HCT116 (cell line): ENCODE data around the gene VEPH1. TPM values are rescaled to one million over a fixed set of nuclear protein-coding genes. Genes with fewer than 3 reads are reported as not detected.

Experiments
- ATAC-seq: fragments of 200-7000 bp; cut with Tn5 transposase; 2 replicates; pipeline ENCODE4 v1.9.1; 2020; ENCODE audit warnings: mild to moderate bottlenecking, moderate library complexity
- BruUV-seq: library from RNA; stranded (reverse); fragments of 400-500 nt; replicated peaks from 2 replicates; lab custom pipeline; 2021; lab: Mats Ljungman, UMichigan
- CTCF ChIA-PET: fragments of 300-600 bp; sonication (Branson Sonifier 250); formaldehyde crosslinking; loops from one replicate; lab custom pipeline; 2021; ENCODE audit warnings: antibody characterized with exemption; lab: Charles Lee
- POLR2A ChIA-PET: fragments of 300-600, 350-600 bp; sonication (Branson Sonifier 250); formaldehyde crosslinking; loops from one replicate; lab custom pipeline; 2021; ENCODE audit warnings: antibody characterized with exemption; lab: Charles Lee
- RAD21 ChIA-PET, 2 experiments: fragments of 300-600 bp; sonication (Branson Sonifier 250); formaldehyde crosslinking; loops; one replicate each; lab custom pipeline; 2023; ENCODE audit warnings: low total read pairs in 2 of 2; ENCODE audit not compliant: uncharacterized antibody in 2 of 2, unreplicated experiment in 2 of 2, low non-redundant PET in 1 of 2; lab: Charles Lee
- DNase-seq: peaks from one replicate; pipeline ENCODE4 v3.0.0-alpha.2; 2010; ENCODE audit warnings: low read depth, low spot score
- H2AFZ ChIP-seq: fragments of 200-600 bp; shearing (Covaris generic), sonication (generic); 2 replicates; pipeline ENCODE4 v1.6.1; 2017; ENCODE audit warnings: low read depth, mixed run types, mixed read lengths, antibody characterized with exemption, low read length; ENCODE audit not compliant: poor library complexity, severe bottlenecking
- H3K27ac ChIP-seq: 2 replicates; pipeline ENCODE4 v1.5.1; 2012; ENCODE audit warnings: low read depth, low read length
- H3K27me3 ChIP-seq: fragments of 200-600 bp; sonication (generic); 2 replicates; pipeline ENCODE4 v1.6.1; 2016; ENCODE audit warnings: mixed run types, low read length, mixed read lengths; ENCODE audit not compliant: insufficient read depth
- H3K36me3 ChIP-seq, 2 experiments: fragments of 200-500 bp in 1 of 2; fragments of 200-600 bp in 1 of 2; sonication (Bioruptor generic) in 1 of 2; sonication (generic) in 1 of 2; 2 replicates each; pipeline versions ENCODE4 v1.5.1 to v1.6.1; 2014 to 2016; ENCODE audit warnings: low read length in 2 of 2, inconsistent platforms in 1 of 2, mixed read lengths in 1 of 2, mixed run types in 1 of 2; ENCODE audit not compliant: insufficient read depth in 2 of 2, control insufficient read depth in 1 of 2
- H3K4me1 ChIP-seq, 2 experiments: fragments of 200-600 bp in 1 of 2; sonication (generic) in 1 of 2; 2 replicates each; pipeline versions ENCODE4 v1.5.1 to v1.6.1; 2012 to 2017; ENCODE audit warnings: low read length in 2 of 2, inconsistent platforms in 1 of 2, mild to moderate bottlenecking in 1 of 2, mixed read lengths in 1 of 2, mixed run types in 1 of 2, moderate library complexity in 1 of 2; ENCODE audit not compliant: insufficient read depth in 2 of 2, control insufficient read depth in 1 of 2
- H3K4me2 ChIP-seq: fragments of 200-600 bp; sonication (generic); 2 replicates; pipeline ENCODE4 v1.6.1; 2017; ENCODE audit warnings: mixed run types, low read length, mixed read lengths
- H3K4me3 ChIP-seq, 2 experiments: fragments of 200-600 bp in 1 of 2; sonication (generic) in 1 of 2; replicated peaks in 1 of 2; 2 replicates each; pipeline ENCODE4 v1.5.1; 2011 to 2016; ENCODE audit warnings: low read length in 2 of 2, control low read depth in 1 of 2, low read depth in 1 of 2, mild to moderate bottlenecking in 1 of 2, mixed read lengths in 1 of 2, mixed run types in 1 of 2
- H3K79me2 ChIP-seq: fragments of 200-600 bp; sonication (generic); 2 replicates; pipeline ENCODE4 v1.6.1; 2017; ENCODE audit warnings: mild to moderate bottlenecking, mixed run types, low read length, moderate library complexity, mixed read lengths; ENCODE audit not compliant: insufficient read depth
- H3K9ac ChIP-seq: fragments of 200-600 bp; sonication (generic); 2 replicates; pipeline ENCODE4 v1.6.1; 2016; ENCODE audit warnings: low read length, mixed read lengths
- H3K9me2 ChIP-seq: fragments of 200-600 bp; sonication (generic), shearing (Covaris generic); 2 replicates; pipeline ENCODE4 v1.6.1; 2017; ENCODE audit warnings: mixed run types, mild to moderate bottlenecking, moderate library complexity; ENCODE audit not compliant: insufficient read depth
- H3K9me3 ChIP-seq, 2 experiments: fragments of 200-500 bp in 1 of 2; fragments of 200-600 bp in 1 of 2; sonication (Bioruptor generic) in 1 of 2; sonication (generic) in 1 of 2; 2 replicates each; pipeline ENCODE4 v1.6.1; 2014 to 2017; ENCODE audit warnings: low read length in 2 of 2, mixed read lengths in 2 of 2, inconsistent platforms in 1 of 2, low read depth in 1 of 2, mild to moderate bottlenecking in 1 of 2, mixed run types in 1 of 2, moderate library complexity in 1 of 2; ENCODE audit not compliant: control insufficient read depth in 1 of 2, insufficient read depth in 1 of 2
- H4K20me1 ChIP-seq: fragments of 200-600 bp; sonication (generic), shearing (Covaris generic); 2 replicates; pipeline ENCODE4 v1.6.1; 2017; ENCODE audit warnings: mixed run types, mild to moderate bottlenecking, moderate library complexity; ENCODE audit not compliant: insufficient read depth
- ELF1 ChIP-seq: IDR thresholded peaks from 2 replicates; pipeline ENCODE4 v1.6.1; 2012; ENCODE audit warnings: low read depth, borderline replicate concordance
- EZH2 ChIP-seq: fragments of 200-600 bp; sonication (generic); IDR thresholded peaks from 2 replicates; pipeline ENCODE4 v1.6.1; 2017; ENCODE audit warnings: antibody characterized with exemption, mixed run types
- EZH2phosphoT487 ChIP-seq: fragments of 200-600 bp; IDR thresholded peaks from 2 replicates; pipeline ENCODE4 v1.6.1; 2018; ENCODE audit warnings: antibody characterized with exemption, borderline replicate concordance
- POLR2A ChIP-seq: IDR thresholded peaks from 2 replicates; pipeline ENCODE4 v1.7.0; 2011; ENCODE audit warnings: borderline replicate concordance; ENCODE audit not compliant: insufficient read depth, insufficient read length; ENCODE audit errors: extremely low read depth
- POLR2AphosphoS5 ChIP-seq: IDR thresholded peaks from 2 replicates; pipeline ENCODE4 v1.6.1; 2011; ENCODE audit warnings: mild to moderate bottlenecking, low read depth, low read length, moderate library complexity
- RAD21 ChIP-seq: IDR thresholded peaks from 2 replicates; pipeline ENCODE4 v1.6.1; 2012; ENCODE audit warnings: low read depth, mild to moderate bottlenecking
- SRF ChIP-seq: IDR thresholded peaks from 2 replicates; pipeline ENCODE4 v1.6.1; 2012; ENCODE audit warnings: low read depth
- TCF7L2 ChIP-seq: IDR thresholded peaks from 2 replicates; pipeline ENCODE4 v1.7.0; 2011; ENCODE audit warnings: borderline replicate concordance, inconsistent platforms; ENCODE audit not compliant: insufficient read depth, insufficient read length; ENCODE audit errors: extremely low read depth
- YY1 ChIP-seq: IDR thresholded peaks from 2 replicates; pipeline ENCODE4 v1.6.1; 2011; ENCODE audit warnings: low read length, low read depth, moderate library complexity, mild to moderate bottlenecking; ENCODE audit not compliant: insufficient replicate concordance; ENCODE audit errors: extremely low read depth
- ZFX ChIP-seq: fragments of 450-650 bp; IDR thresholded peaks from 2 replicates; pipeline ENCODE4 v1.6.1; 2017
- ZNF274 ChIP-seq: fragments of 200-500 bp; sonication (Bioruptor generic); IDR thresholded peaks from 2 replicates; pipeline ENCODE4 v1.6.1; 2014; ENCODE audit warnings: mild to moderate bottlenecking, low read depth, low read length, inconsistent platforms
- intact Hi-C: fragments of 100-400 bp; cut with micrococcal nuclease; formaldehyde crosslinking; loops from 2 replicates; pipeline ENCODE4 v1.10.0; 2022
- total RNA-seq: library from RNA; stranded (reverse); gene quantifications from one replicate; pipeline ENCODE4 v1.2.1, GENCODE V29; 2021; ENCODE audit not compliant: unreplicated experiment
- TF ChIP-seq, protein P1 (sequence below): IDR thresholded peaks from 2 replicates; pipeline ENCODE4 v1.6.1; 2011; ENCODE audit warnings: mild to moderate bottlenecking, low read length, moderate library complexity; ENCODE audit not compliant: insufficient replicate concordance; ENCODE audit errors: extremely low read depth
- TF ChIP-seq, protein P2 (sequence below), 3 experiments: fragments of 200-600 bp in 1 of 3; sonication (generic) in 1 of 3; IDR thresholded peaks in 2 of 3; conservative IDR thresholded peaks in 1 of 3; 2 replicates each; pipeline ENCODE4 v1.5.1; 2012 to 2017; ENCODE audit warnings: low read depth in 2 of 3, low read length in 2 of 3, antibody characterized with exemption in 1 of 3, borderline replicate concordance in 1 of 3, control low read depth in 1 of 3, mild to moderate bottlenecking in 1 of 3, mixed read lengths in 1 of 3, mixed run types in 1 of 3, moderate library complexity in 1 of 3; ENCODE audit not compliant: insufficient read depth in 1 of 3

VEPH1 gene
- total RNA-seq, 1 experiment from 2014 or later = 4.9 TPM

DNA sequence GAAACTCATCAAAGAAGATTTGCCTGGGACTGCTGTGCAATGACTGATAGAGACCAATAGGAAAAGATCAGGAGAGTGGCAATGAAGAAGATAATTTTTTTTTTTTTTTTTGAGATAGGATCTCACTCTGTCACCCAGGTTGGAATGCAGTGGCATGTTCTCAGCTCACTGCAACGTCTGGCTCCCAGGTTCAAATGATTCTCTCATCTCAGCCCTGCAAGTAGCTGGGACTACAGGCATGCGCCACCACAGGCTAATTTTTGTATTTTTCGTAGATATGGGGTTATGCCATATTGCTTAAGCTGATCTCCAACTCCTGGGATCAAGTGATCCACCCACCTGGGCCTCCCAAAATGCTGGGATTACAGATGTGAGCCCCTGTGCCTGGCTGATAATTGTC, 226.4 kb downstream of the VEPH1 start:
- intact Hi-C loops = no loop called here
- H3K36me3 ChIP-seq = no peaks in the 10 kb centered on the region
- CTCF ChIA-PET = no interaction called here
- RAD21 ChIA-PET = no interaction called here
- H2AFZ ChIP-seq = no peak overlapping the region
- no peak overlapping the region for H3K9ac ChIP-seq
- ATAC-seq = no peak
- no peaks in the 10 kb centered on the region for H3K79me2 ChIP-seq
- POLR2A ChIA-PET = no interaction called here
- no TSS peak for BruUV-seq
- no peak for DNase-seq
- no peaks in the 10 kb centered on the region for H3K27me3 ChIP-seq
- H3K9me3 ChIP-seq = no peaks in the 10 kb centered on the region
- H3K9me2 ChIP-seq = no peaks in the 10 kb centered on the region
- TF ChIP-seq TCF7L2 (no peak), YY1 (no peak), ZNF274 (no peak), POLR2AphosphoS5 (no peak), ZFX (no peak), EZH2phosphoT487 (no peak), ELF1 (no peak), SRF (no peak), POLR2A (no peak), EZH2 (no peak), RAD21 (no peak)
- TF ChIP-seq, protein P1, sequence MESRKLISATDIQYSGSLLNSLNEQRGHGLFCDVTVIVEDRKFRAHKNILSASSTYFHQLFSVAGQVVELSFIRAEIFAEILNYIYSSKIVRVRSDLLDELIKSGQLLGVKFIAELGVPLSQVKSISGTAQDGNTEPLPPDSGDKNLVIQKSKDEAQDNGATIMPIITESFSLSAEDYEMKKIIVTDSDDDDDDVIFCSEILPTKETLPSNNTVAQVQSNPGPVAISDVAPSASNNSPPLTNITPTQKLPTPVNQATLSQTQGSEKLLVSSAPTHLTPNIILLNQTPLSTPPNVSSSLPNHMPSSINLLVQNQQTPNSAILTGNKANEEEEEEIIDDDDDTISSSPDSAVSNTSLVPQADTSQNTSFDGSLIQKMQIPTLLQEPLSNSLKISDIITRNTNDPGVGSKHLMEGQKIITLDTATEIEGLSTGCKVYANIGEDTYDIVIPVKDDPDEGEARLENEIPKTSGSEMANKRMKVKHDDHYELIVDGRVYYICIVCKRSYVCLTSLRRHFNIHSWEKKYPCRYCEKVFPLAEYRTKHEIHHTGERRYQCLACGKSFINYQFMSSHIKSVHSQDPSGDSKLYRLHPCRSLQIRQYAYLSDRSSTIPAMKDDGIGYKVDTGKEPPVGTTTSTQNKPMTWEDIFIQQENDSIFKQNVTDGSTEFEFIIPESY = no peak
- TF ChIP-seq, protein P2, sequence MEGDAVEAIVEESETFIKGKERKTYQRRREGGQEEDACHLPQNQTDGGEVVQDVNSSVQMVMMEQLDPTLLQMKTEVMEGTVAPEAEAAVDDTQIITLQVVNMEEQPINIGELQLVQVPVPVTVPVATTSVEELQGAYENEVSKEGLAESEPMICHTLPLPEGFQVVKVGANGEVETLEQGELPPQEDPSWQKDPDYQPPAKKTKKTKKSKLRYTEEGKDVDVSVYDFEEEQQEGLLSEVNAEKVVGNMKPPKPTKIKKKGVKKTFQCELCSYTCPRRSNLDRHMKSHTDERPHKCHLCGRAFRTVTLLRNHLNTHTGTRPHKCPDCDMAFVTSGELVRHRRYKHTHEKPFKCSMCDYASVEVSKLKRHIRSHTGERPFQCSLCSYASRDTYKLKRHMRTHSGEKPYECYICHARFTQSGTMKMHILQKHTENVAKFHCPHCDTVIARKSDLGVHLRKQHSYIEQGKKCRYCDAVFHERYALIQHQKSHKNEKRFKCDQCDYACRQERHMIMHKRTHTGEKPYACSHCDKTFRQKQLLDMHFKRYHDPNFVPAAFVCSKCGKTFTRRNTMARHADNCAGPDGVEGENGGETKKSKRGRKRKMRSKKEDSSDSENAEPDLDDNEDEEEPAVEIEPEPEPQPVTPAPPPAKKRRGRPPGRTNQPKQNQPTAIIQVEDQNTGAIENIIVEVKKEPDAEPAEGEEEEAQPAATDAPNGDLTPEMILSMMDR (IDR thresholded peaks at IDR 0.05 in 2 of 3, conservative IDR thresholded peaks at IDR 0.05 in 1 of 3; ENCODE audit: borderline replicate concordance in 1 of 3, insufficient read depth in 1 of 3, low read depth in 2 of 3, low read length in 2 of 3) = no peak
- H4K20me1 ChIP-seq = no peaks in the 10 kb centered on the region
- no peaks in the 10 kb centered on the region for H3K4me1 ChIP-seq
- no peak overlapping the region for H3K4me2 ChIP-seq
- H3K27ac ChIP-seq = no peak overlapping the region
- no peak overlapping the region for H3K4me3 ChIP-seq
